PC-9 (cell line): ENCODE results near the gene TFCP2L1. TPM values are rescaled to one million over a fixed set of nuclear protein-coding genes. Genes with fewer than 3 reads are reported as not detected.
A peak's percentile ranks its signal among the peaks of the same experiment; 100 is the strongest.
"Not testable (repeated sequence)": the region's sequence is repeated elsewhere in the genome, so short reads cannot be mapped to it uniquely, and the experiment has no call there.

Source experiments
- BruUV-seq: library from RNA; stranded (reverse); fragments of 400-500 nt; replicated peaks from 2 replicates; lab custom pipeline; 2021; lab: Mats Ljungman, UMichigan
- CTCF ChIA-PET: fragments of 300-600 bp; sonication (Branson Sonifier 250); formaldehyde crosslinking; loops from one replicate; lab custom pipeline; 2022; ENCODE audit warnings: antibody characterized with exemption; lab: Charles Lee
- POLR2A ChIA-PET: fragments of 300-600 bp; sonication (Branson Sonifier 250); formaldehyde crosslinking; loops from one replicate; lab custom pipeline; 2022; ENCODE audit warnings: antibody characterized with exemption; ENCODE audit not compliant: unreplicated experiment; lab: Charles Lee
- DNase-seq, 2 experiments: peaks; one replicate each; pipeline versions ENCODE4 v3.0.0 to v3.0.0-alpha.2; 2015 to 2022; ENCODE audit warnings: mixed read lengths in 1 of 2
- H2AFZ ChIP-seq: fragments of 200-600 bp; sonication (generic); 2 replicates; pipeline ENCODE4 v1.8.1; 2017; ENCODE audit warnings: antibody characterized with exemption
- H3F3A ChIP-seq: fragments of 200-600 bp; sonication (generic); 2 replicates; pipeline ENCODE4 v1.8.1; 2017; ENCODE audit warnings: antibody characterized with exemption, mild to moderate bottlenecking, low read depth; ENCODE audit not compliant: insufficient read depth
- H3K27ac ChIP-seq: fragments of 200-600 bp; sonication (generic); 2 replicates; pipeline ENCODE4 v1.6.1; 2016; ENCODE audit warnings: mixed run types
- H3K27me3 ChIP-seq: fragments of 200-600 bp; sonication (generic); 2 replicates; pipeline ENCODE4 v1.6.1; 2016; ENCODE audit warnings: low read depth, mixed run types; ENCODE audit not compliant: insufficient read depth
- H3K36me3 ChIP-seq: fragments of 200-600 bp; sonication (generic); 2 replicates; pipeline ENCODE4 v1.6.1; 2016; ENCODE audit warnings: low read depth, mixed run types
- H3K4me1 ChIP-seq: fragments of 200-600 bp; sonication (generic); replicated peaks from 2 replicates; pipeline ENCODE4 v1.6.1; 2016; ENCODE audit warnings: mixed run types; ENCODE audit not compliant: insufficient read depth
- H3K4me2 ChIP-seq: fragments of 200-600 bp; sonication (generic); 2 replicates; pipeline ENCODE4 v1.6.1; 2017; ENCODE audit warnings: mixed run types
- H3K4me3 ChIP-seq: fragments of 200-600 bp; sonication (generic); 2 replicates; pipeline ENCODE4 v1.6.1; 2016; ENCODE audit warnings: mixed run types
- H3K79me2 ChIP-seq: fragments of 200-600 bp; sonication (generic); 2 replicates; pipeline ENCODE4 v1.6.1; 2017; ENCODE audit warnings: low read depth, mixed run types
- H3K9me2 ChIP-seq: fragments of 200-600 bp; sonication (generic); 2 replicates; pipeline ENCODE4 v1.8.1; 2017; ENCODE audit warnings: mild to moderate bottlenecking; ENCODE audit not compliant: insufficient read depth
- H3K9me3 ChIP-seq: fragments of 200-600 bp; sonication (generic); 2 replicates; pipeline ENCODE4 v1.8.1; 2016; ENCODE audit warnings: low read depth; ENCODE audit not compliant: insufficient read depth
- H4K20me1 ChIP-seq: fragments of 200-600 bp; sonication (generic); 2 replicates; pipeline ENCODE4 v1.8.1; 2017; ENCODE audit not compliant: insufficient read depth
- EZH2 ChIP-seq: fragments of 200-600 bp; sonication (generic); IDR thresholded peaks from 2 replicates; pipeline ENCODE4 v1.8.0; 2017; ENCODE audit warnings: antibody characterized with exemption, low read depth
- intact Hi-C: fragments of 100-400 bp; cut with micrococcal nuclease; formaldehyde crosslinking; loops from one replicate; pipeline ENCODE4 v1.10.0; 2022; ENCODE audit not compliant: unreplicated experiment
- total RNA-seq: library from RNA; stranded (reverse); gene quantifications from 2 replicates; pipeline ENCODE4 v1.2.3, GENCODE V29; 2021
- TF ChIP-seq, protein P1 (sequence below): fragments of 200-600 bp; sonication (generic); conservative IDR thresholded peaks from 2 replicates; pipeline ENCODE4 v1.6.1; 2017; ENCODE audit warnings: mixed run types, antibody characterized with exemption, mild to moderate bottlenecking, moderate library complexity

The TFCP2L1 gene
- total RNA-seq, 1 experiment from 2014 or later: 4.6 TPM

DNA sequence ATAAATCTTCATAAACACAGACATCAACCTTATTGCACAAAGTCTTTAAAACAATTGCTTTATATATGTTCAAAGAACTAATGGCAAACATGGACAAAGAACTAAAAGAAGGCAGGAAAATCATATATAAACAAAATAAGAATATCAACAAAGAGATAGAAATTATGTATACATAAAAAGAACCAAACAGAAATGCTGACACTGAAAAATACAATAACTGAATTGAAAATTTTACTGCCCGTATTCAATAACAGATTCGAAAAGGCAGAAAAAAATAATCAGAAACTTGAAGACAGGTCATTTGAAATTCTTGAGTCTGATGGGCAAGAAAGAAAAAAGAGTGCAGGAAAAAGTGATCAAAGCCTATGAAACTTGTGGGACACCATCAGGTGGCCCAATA, 22.0 kb upstream of the TFCP2L1 start:
- no TSS peak for BruUV-seq
- intact Hi-C loops: no loop called here
- Histone ChIP-seq H3K4me3 (no peak overlapping the region), H3K36me3 (no peaks in the 10 kb centered on the region), H3K27ac (no peak overlapping the region), H2AFZ (no peak overlapping the region), H3K9me2 (no peaks in the 10 kb centered on the region), H4K20me1 (no peaks in the 10 kb centered on the region), H3F3A (no peaks in the 10 kb centered on the region), H3K79me2 (no peaks in the 10 kb centered on the region), H3K4me2 (no peak overlapping the region), H3K27me3 (no peaks in the 10 kb centered on the region), H3K9me3 (no peaks in the 10 kb centered on the region), H3K4me1 (peaks cover 18% of the 10 kb centered on the region)
- CTCF ChIA-PET: no interaction called here
- TF ChIP-seq EZH2: no peak
- TF ChIP-seq, protein P1, sequence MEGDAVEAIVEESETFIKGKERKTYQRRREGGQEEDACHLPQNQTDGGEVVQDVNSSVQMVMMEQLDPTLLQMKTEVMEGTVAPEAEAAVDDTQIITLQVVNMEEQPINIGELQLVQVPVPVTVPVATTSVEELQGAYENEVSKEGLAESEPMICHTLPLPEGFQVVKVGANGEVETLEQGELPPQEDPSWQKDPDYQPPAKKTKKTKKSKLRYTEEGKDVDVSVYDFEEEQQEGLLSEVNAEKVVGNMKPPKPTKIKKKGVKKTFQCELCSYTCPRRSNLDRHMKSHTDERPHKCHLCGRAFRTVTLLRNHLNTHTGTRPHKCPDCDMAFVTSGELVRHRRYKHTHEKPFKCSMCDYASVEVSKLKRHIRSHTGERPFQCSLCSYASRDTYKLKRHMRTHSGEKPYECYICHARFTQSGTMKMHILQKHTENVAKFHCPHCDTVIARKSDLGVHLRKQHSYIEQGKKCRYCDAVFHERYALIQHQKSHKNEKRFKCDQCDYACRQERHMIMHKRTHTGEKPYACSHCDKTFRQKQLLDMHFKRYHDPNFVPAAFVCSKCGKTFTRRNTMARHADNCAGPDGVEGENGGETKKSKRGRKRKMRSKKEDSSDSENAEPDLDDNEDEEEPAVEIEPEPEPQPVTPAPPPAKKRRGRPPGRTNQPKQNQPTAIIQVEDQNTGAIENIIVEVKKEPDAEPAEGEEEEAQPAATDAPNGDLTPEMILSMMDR: no peak
- POLR2A ChIA-PET: no interaction called here
- DNase-seq: no peak

DNA sequence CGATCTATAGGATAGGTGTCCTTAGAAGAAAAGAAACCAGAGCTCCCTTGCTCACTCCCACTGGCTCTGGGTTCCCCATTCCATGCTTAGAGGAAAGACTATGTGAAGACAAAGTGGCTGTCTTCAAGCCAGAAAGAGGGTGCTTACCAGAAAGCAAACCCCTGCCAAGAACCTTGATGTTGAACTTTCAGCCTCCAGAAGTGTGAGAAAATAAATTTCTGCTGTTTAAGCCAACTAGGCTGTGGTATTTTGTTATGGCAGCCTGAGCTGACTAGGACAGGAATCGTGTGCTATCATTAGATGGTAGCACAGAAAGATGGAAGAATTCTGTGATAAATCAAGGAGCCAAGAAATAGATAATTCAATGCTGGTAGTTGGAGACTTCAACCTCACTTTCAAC, 19.9 kb upstream of the TFCP2L1 start:
- Histone ChIP-seq H3K9me2 (no peaks in the 10 kb centered on the region), H3K27me3 (no peaks in the 10 kb centered on the region), H3K79me2 (no peaks in the 10 kb centered on the region), H2AFZ (no peak overlapping the region), H3K4me3 (no peak overlapping the region), H3K4me2 (no peak overlapping the region), H3F3A (no peaks in the 10 kb centered on the region), H3K27ac (no peak overlapping the region), H3K4me1 (peaks cover 16% of the 10 kb centered on the region), H3K9me3 (no peaks in the 10 kb centered on the region), H3K36me3 (no peaks in the 10 kb centered on the region), H4K20me1 (no peaks in the 10 kb centered on the region)
- intact Hi-C loops: no loop called here
- ChIA-PET CTCF (no interaction called here), POLR2A (no interaction called here)
- no peak for DNase-seq
- no peak for TF ChIP-seq EZH2
- TF ChIP-seq, protein P1: no peak
- no TSS peak for BruUV-seq

DNA sequence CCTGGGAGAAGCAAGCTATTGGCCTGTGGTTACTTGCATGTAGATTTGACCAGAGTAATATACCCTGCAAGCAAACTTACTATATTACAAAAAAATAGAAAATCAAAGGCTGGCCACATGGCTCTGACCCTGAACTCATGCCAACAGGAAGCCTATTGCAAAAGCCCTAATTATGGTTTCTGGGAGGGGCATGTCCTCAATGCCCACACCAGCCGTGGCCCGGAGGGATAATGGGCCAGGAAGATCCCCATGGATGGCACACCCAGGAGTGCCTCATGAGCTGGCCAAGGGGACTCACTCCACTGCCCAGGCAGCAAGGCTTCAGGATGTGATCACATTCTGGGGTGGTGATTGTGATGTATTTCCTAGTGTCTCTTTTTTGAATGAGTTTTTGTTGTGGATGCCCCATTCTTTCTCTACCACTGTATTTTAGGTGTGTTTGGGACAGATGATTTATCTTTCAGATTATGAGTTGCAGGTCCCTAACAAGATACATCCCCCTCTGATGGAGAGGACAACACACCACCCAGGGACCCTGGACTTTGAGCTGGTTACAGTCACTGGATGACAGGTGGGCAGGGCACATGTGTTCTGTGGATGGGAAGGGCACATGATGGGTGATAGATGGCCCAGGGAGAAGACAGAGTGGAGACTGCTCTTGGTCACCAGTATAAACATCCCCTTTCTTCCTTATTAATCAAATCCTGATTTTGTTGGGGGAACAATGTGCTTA, 18.7 kb upstream of the TFCP2L1 start:
- no peak for DNase-seq
- Histone ChIP-seq H3K9me3 (no peaks in the 10 kb centered on the region), H2AFZ (no peak overlapping the region), H3K27me3 (no peaks in the 10 kb centered on the region), H3K4me2 (peak overlapping the region; percentile 18; the same call in 1 of the 2 replicates), H3K36me3 (no peaks in the 10 kb centered on the region), H3K79me2 (no peaks in the 10 kb centered on the region), H3K4me1 (peaks cover 9% of the 10 kb centered on the region), H3K27ac (no peak overlapping the region), H3K9me2 (no peaks in the 10 kb centered on the region), H3K4me3 (no peak overlapping the region), H3F3A (no peaks in the 10 kb centered on the region), H4K20me1 (no peaks in the 10 kb centered on the region)
- ChIA-PET CTCF (no interaction called here), POLR2A (no interaction called here)
- no TSS peak for BruUV-seq
- TF ChIP-seq, protein P1: no peak
- no peak for TF ChIP-seq EZH2
- intact Hi-C loops: no loop called here

DNA sequence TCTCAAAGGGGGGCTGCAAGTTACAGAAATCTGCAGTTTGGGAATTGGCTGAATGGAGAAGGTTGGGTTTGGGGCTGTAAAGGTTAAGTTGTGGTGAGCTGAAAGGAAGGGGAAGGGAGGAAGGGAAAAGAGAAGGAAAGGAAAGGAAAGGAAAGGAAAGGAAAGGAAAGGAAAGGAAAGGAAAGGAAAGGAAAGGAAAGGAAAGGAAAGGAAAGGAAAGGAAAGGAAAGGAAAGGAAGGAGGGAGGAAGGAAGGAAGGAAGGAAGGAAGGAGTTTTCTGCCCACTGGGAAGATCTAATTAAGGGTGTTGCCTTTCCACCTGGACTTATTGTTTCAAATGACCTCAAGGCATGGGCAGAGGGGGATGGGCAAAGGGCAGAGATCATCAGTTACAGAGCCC, 16.2 kb upstream of the TFCP2L1 start:
- H3K27me3 ChIP-seq, H3K9me3 ChIP-seq, H4K20me1 ChIP-seq, H3K36me3 ChIP-seq, H2AFZ ChIP-seq, H3K27ac ChIP-seq, H3K79me2 ChIP-seq, POLR2A ChIA-PET, BruUV-seq, intact Hi-C loops, CTCF ChIA-PET, H3F3A ChIP-seq, H3K9me2 ChIP-seq, H3K4me1 ChIP-seq, H3K4me2 ChIP-seq, H3K4me3 ChIP-seq, DNase-seq: not testable (repeated sequence)
